GM10847 (cell line): ENCODE results near the gene MT1E.

Experiments used
- POLR2A ChIP-seq: IDR thresholded peaks from 2 replicates; pipeline ENCODE4 v1.6.1; 2011; ENCODE audit not compliant: insufficient read length; ENCODE audit errors: extremely low read depth

The MT1E gene

GRCh38 chr16:56647641-56648431 is 22.3 kb downstream of the MT1E start:
- TF ChIP-seq POLR2A = no peak

GRCh38 chr16:56649271-56649670 is 23.7 kb downstream of the MT1E start:
- TF ChIP-seq POLR2A = no peak

- no peak for TF ChIP-seq POLR2A
Measured at GRCh38 chr16:56649820-56650219, 24.2 kb downstream of the MT1E start.

- TF ChIP-seq POLR2A = no peak
Measured at GRCh38 chr16:56651586-56651985, 26.0 kb downstream of the MT1E start, which contains the start of gene MT1B. Gene MT1B (plus strand): TSS chr16:56651886. CDS start chr16:56651954, 68 bp downstream.

GRCh38 chr16:56652600-56652999 is 27.0 kb downstream of the MT1E start:
- TF ChIP-seq POLR2A = no peak

GRCh38 chr16:56653218-56653617 is 27.6 kb downstream of the MT1E start:
- no peak for TF ChIP-seq POLR2A

- TF ChIP-seq POLR2A = no peak
Measured at GRCh38 chr16:56657555-56658326, 32.2 kb downstream of the MT1E start, which contains the start of gene MT1F. Gene MT1F (plus strand): TSS chr16:56657959. CDS start chr16:56658059, 100 bp downstream.

GRCh38 chr16:56658327-56658875 is 32.8 kb downstream of the MT1E start:
- no peak for TF ChIP-seq POLR2A

GRCh38 chr16:56662357-56663354 is 37.1 kb downstream of the MT1E start:
- no peak for TF ChIP-seq POLR2A

- no peak for TF ChIP-seq POLR2A
Measured at GRCh38 chr16:56664506-56664905, 38.9 kb downstream of the MT1E start.

- TF ChIP-seq POLR2A = no peak
Measured at GRCh38 chr16:56667581-56668571, 42.3 kb downstream of the MT1E start, which contains the start of gene MT1G. Gene MT1G (minus strand): TSS chr16:56668065. CDS start chr16:56667993, 72 bp downstream.

- TF ChIP-seq POLR2A = no peak
Measured at GRCh38 chr16:56669005-56669839, 43.6 kb downstream of the MT1E start, which contains the start of gene MT1H. Gene MT1H (plus strand): TSS chr16:56669814. CDS start chr16:56669885, 71 bp downstream.

GRCh38 chr16:56669840-56670619 is 44.4 kb downstream of the MT1E start:
- TF ChIP-seq POLR2A = no peak
